NCI-H2227 (cell line): ENCODE data around the gene PNPLA7.
A peak's percentile ranks its signal among the peaks of the same experiment; 100 is the strongest.

Source experiments
- DNase-seq: peaks from one replicate; lab custom pipeline; 2025; ENCODE audit not compliant: unreplicated experiment; lab: John Stamatoyannopoulos, UW

Gene PNPLA7

GRCh38 chr9:137437691-137438590, 112.3 kb downstream of the PNPLA7 start:
- DNase-seq: no peak

GRCh38 chr9:137436761-137437600, 113.2 kb downstream of the PNPLA7 start:
- no peak for DNase-seq

GRCh38 chr9:137435980-137436760, 114.0 kb downstream of the PNPLA7 start:
- DNase-seq: no peak

- no peak for DNase-seq
Observed at GRCh38 chr9:137435381-137435891, 114.8 kb downstream of the PNPLA7 start.

GRCh38 chr9:137434498-137435380, 115.5 kb downstream of the PNPLA7 start:
- no peak for DNase-seq

- no peak for DNase-seq
Observed at GRCh38 chr9:137433916-137434431, 116.2 kb downstream of the PNPLA7 start.

GRCh38 chr9:137433349-137433915, 116.8 kb downstream of the PNPLA7 start:
- no peak for DNase-seq

- no peak for DNase-seq
Observed at GRCh38 chr9:137432687-137433348, 117.4 kb downstream of the PNPLA7 start.

GRCh38 chr9:137431416-137431931, 118.7 kb downstream of the PNPLA7 start:
- DNase-seq: no peak

- no peak for DNase-seq
Observed at GRCh38 chr9:137430723-137431415, 119.3 kb downstream of the PNPLA7 start.

- DNase-seq: peak; percentile 16
Observed at GRCh38 chr9:137429974-137430722, 120.1 kb downstream of the PNPLA7 start.

GRCh38 chr9:137429546-137429890, 120.7 kb downstream of the PNPLA7 start:
- no peak for DNase-seq

- DNase-seq: no peak
Observed at GRCh38 chr9:137428841-137429545, 121.2 kb downstream of the PNPLA7 start.

GRCh38 chr9:137428311-137428630, 121.9 kb downstream of the PNPLA7 start:
- DNase-seq: no peak

GRCh38 chr9:137427454-137428310, 122.5 kb downstream of the PNPLA7 start:
- no peak for DNase-seq
